GF-D8 (cell line): ENCODE data around the gene PARD3.

ENCODE experiments used
- DNase-seq: peaks from one replicate; lab custom pipeline; 2025; lab: John Stamatoyannopoulos, UW

The PARD3 gene

GRCh38 chr10:34125702-34126101 is 689.4 kb downstream of the PARD3 start:
- DNase-seq = no peak

DNA sequence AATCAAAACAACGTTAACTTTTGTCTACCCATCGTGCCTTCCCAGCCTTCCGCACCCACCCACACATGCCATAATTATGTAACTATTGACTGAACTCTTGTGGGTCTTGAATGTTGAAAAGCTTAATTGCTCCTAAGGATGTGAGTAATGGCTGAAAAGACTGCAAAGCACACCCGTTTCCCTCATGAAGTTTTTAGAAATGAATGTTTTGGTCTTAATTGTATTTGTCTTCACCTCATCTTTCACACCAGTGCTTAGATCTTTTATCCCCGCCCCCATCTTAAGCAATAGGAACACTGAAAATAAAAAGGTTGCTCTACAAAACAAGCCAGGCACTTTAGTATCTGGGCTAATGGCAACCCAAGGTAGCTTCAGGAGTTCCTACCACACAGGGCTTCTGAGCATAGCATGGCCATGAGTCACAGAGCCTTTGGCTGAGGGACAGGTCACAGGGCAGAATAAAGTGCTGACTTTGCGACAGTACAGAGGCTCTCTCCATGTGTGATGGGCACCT is 690.5 kb downstream of the PARD3 start:
- no peak for DNase-seq

DNA sequence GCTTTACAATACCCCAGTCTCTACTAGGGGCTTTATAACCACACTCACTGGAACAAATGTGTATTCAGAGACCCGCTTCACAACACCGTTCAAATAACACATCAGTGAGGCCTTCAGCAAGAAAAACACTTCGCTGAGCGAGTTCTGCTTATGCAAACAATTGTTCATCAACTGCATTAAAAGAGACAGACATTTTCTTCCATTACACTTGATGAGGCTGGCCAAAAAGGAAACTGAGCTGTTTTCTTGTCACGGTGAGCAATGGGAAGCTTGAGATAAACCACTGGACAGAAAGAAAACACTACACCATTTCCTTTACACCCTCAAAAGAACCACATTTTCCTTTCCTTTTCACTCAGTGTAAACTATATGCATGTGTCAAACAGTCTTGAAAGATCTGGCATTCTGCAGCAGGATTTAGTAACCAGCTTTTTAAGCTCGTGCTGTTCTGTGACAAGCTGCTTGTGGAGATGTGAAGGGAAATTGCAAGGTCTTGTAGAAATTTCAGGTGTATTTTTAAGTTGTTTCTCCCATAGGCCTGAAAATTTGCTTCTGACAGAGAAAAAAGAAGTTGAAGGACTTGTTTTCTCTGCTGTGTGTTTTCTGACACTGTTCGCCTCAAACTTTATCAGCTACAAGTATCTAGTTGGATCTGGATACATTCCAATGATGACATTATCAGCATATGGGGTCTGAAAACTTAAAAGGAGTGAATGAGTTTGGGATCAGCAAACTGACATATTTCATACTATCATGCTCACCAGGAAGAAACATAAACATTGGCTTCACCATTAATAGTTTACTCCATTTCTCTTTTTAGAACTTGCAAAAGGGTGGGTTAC is 693.1 kb downstream of the PARD3 start:
- DNase-seq = no peak

GRCh38 chr10:34121125-34121753 is 693.9 kb downstream of the PARD3 start:
- DNase-seq = no peak

DNA sequence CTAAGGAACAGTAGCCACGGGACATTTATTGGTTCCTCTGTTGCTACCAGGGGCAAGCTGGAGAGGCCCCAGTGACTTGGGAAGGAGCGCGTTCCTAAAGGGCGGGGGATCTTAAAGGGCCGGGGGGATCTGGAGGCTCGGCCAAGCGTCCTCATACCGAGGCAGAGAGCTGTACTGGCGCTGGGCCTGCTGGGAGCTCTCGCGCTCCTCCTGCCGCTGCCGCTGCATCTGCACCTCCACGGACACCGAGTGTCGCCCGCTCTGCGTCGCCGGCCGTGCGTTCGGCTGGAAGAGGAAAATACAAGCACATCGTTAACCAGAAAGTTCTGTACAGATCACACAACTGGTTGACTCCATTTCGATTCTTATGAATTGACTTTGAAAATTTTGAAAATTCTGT is 695.6 kb downstream of the PARD3 start:
- no peak for DNase-seq

DNA sequence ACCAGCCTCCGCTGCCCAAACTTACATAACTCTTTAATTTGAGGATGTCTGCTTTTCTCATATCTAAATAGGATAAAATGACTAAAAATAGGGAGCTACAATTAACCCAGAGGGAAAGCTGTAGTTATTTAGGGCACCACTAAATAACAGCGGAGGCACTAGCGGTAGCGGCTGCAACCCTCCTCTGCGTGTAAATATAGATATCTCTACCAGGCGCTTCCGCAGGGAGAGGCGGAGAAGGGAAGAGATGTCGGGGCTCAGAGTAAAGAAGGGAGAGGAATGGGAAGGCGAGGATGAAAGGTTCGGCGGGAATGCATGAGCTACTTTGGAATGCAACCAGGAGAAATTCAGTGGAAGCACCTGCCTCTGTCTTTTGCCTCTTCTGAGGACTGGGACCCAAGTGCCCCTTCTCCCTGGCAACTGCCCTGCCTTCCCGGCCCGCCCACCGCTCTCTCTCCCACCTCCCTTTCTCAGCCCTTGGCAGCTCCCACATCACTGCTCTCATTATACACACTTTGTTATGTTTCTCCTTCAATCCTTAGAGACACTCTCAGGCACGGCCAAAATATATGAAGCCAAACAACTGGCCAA is 698.3 kb downstream of the PARD3 start:
- no peak for DNase-seq

DNA sequence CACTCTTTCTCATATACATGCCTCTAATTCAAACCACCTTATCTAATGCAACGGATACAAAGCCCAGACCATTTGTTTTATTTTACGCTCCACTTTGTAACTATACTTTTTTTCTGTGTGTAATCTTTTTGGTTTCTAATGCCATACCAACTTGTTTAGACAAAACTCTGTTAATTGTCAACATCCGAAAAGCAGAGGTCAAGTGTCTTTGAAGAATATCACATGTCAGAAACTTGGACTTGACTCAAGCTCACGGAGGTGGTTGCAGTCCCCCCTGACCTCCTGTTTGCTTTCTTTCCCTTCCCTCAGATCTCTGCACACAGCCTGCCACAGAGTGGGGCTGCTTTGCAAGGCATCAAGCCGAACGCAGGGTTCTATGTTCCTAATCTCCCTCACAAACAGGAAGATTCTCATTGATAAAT is 698.9 kb downstream of the PARD3 start:
- no peak for DNase-seq

DNA sequence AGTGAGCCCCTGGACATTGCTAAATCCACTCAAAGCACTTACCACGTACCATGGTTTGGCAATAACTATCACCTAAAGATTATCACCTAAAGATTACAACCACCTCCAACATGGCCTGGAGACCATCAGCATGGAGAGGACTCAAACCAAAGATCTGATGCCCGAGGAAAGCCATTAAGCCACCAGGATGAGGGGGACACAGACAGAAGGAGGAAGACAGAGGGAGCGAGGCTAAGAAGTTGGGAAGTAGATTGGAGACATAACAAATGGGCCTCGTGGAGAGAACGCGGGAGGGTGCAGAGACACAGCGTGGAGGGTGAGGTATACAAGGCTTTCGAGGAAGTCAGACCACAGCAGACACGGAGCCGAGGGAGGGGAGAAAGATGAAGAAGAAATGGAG is 700.2 kb downstream of the PARD3 start:
- no peak for DNase-seq

DNA sequence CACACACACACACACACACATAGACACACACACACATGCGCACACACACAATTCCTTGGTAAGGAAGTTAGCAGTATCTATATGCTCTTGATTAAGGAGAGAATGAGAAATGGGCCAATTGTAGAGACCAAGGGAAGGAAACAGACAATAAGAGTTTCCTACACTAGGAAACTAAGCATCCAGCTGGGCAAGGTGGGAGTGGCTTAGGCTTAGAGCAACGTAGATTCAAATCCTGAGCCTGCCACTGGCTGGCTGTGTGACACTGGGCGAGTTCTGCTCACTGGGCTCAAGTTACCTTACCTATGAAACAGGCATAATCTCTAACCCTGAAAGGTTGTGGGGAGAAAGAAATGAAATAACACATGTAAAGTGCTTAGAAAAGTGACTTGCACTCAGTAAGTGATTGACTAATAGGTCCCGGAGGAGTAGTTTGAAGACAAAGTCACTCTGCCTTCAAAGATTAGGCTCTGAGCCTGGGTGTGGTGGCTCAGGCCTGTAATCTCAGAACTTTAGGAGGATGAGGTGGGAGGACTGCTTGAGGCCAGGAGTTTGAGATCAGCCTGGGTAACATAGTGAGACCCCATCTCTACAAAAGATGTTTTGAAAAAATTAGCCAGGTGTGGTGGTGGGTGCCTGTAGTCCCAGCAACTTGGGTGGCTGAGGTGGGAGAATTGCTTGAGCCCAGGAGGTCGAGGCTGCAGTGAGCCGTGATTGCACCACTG is 701.4 kb downstream of the PARD3 start:
- DNase-seq = no peak

GRCh38 chr10:34112171-34112782 is 702.8 kb downstream of the PARD3 start:
- DNase-seq = no peak

DNA sequence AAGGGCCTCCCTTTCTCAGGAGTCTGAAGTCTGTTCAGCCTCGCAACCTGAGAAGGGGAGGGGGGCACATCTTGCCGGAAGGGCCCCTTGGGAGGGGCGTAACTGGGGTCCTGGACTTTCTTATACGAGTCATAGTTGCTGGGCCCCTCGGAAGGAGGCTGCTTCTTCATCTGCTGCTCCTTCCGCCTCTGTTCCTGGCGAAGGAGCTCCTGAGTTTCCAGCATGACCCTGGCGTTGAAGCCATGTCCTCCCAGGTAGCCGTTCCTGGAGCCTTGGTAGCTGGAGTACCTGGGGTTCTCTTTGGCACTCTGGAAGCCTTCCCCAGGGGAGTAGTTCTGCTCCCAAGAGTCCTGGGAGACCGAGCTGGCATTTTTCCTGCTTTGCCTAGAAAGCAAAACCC is 703.9 kb downstream of the PARD3 start:
- no peak for DNase-seq

GRCh38 chr10:34109952-34110702 is 705.0 kb downstream of the PARD3 start:
- DNase-seq = no peak

DNA sequence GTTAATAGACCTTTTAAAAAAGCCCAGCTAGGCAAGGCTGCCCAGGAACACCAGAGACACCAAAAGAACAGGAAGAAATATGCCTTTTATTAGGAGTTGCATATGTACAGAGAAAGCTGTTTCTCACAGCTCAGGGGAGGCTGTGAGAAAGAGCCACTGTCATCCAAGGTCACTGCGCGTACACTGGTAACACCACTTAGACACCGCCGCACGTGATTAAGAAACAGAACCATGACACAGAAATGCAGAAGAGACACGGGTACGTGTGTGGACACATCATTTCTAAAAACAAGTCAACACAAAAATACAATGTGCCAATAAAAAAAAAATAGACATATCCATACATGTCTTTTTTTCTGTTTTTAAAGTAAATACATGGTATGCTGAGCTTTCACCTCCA is 705.6 kb downstream of the PARD3 start:
- no peak for DNase-seq

- DNase-seq = no peak
Observed at GRCh38 chr10:34107626-34108516, 707.2 kb downstream of the PARD3 start.

GRCh38 chr10:34106356-34106885 is 708.7 kb downstream of the PARD3 start:
- no peak for DNase-seq

DNA sequence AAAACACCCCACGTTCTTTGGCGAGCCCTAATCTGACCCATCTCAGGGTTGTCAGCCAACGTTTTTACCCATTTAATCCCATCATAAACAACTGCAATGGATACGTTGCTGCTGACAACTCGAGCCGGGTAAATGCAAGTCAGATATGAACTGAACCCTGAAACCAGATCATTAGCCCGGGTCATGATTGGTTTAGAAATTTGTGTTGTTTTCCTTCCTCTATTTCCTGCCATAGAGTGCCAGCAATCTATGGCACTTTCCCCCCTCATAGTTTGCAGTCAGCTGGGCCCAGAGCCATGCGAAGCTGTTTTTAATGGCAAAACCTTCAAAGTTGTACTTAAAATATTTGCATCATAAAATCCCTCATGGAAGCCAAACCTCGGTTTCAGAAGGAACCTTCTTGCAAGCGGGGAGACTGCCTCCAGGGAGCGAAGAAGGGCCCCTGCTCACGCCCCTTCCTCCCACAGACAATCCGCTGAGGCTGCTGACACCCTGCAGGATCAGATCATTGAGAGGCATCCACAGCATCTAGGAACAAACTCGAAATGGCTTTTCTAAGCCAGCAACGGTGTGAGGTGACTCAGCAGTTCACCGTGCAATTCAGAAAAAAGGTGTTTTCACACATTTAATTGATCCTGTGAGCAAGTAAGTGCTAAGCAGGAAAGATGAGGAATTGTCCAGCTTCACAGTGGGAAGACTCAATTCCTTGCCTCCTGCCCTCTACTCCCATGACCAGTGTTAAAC is 710.1 kb downstream of the PARD3 start:
- DNase-seq = no peak

DNA sequence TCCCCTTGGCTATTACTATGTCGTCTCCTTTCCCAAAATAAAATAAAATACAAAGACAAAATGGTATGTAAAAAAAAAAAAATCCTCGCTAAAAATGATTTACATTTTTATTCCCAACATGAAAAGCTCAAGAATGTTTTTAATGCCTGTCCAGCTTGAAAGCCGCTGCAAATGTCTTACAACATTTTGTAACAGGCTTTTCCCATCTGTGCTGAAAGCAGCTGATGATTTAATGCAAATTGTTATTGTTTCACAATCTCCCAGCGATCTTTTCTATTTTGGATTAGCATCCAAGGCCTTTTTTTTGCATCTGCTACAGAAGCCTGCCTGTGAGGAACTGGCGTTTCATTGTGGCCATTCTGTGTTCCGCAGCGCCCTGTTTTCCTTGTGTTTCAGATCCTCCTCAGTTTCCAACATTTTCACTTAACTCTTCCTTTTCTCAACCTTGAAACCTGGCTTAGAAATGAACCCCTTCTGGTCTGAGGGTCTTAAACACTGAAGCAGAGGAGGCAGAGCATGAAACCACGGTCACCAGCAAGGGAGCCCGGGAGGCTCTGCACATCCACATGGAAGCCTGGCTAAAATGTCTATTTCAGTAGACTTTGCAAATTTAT is 712.1 kb downstream of the PARD3 start:
- DNase-seq = no peak

- no peak for DNase-seq
Observed at GRCh38 chr10:34102237-34102673, 712.8 kb downstream of the PARD3 start.

DNA sequence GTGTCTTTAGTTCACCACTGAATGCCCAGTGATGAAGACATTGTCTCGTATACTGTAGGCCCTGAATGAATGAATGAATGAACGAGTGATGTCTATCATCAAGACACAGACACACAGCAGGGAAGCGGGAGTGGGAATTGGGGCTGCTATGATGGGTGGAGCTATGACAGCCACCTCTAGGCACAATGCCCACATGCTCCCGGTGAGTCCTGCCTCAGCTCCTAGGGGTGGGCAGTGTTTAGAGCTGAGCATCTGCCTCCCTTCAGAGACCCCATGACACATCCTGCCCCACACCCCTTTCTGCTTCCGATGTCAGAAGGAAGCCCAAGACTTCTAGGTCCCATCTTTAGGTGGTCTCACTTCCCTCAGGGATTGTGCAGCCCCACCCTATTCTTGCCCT is 714.1 kb downstream of the PARD3 start:
- no peak for DNase-seq
